ENCODE data around the gene TMC7. TPM values are rescaled to one million over a fixed set of nuclear protein-coding genes. Genes with fewer than 3 reads are reported as not detected.

Gene TMC7
- total and polyA plus RNA-seq, 2 donors = 3.4 to 3.7 TPM

DNA sequence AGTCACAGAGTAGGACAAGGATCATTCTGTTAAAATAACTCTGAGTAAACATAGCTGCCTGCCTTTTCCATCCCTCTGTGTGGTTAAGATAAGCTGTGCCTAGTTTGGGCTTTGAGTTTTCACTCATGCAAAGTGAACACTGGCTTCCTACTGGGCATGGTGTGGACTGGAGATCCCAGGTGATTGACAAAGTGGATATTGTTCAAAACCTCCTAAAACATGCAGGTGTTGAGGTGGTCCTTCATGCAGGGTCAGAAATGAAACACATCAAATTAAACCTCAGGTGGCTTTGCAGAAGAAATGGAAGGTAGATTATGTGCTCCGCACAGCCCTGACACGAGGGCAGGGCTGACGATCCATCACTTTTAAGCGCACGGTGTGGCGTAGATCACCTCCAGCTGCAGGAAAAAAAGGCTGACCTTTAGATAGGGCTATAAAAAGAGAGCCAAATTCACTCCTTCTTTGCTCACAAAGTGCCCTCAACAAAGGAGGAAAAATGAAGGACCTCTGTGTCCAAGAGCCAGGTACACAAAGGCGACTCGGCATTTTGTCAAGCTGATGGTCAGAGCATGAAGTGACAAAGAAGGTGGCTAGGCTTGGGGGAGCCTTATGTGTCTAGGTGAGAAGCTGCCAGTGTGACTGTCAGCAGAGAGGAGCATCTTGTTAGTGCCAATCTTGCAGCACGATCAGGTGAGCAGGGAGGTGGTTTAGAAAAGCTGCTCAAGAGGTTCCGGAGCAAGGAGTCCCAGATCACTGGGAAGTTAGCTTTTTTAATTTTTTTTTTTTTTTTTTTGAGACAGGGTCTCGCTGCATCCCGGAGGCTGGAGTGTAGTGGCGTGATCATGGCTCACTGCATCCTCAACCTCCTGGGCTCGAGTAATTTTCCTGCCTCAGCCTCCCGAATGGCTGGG, 110.2 kb downstream of the TMC7 start:
- no peak for DNase-seq (ENCODE audit: extremely low spot score)
- Histone ChIP-seq H3K27ac (ENCODE audit: low read depth) (no peak overlapping the region), H3K4me1 (ENCODE audit: insufficient read depth) (no peaks in the 10 kb centered on the region), H3K4me3 (ENCODE audit: low read depth, low read length) (no peak overlapping the region), H3K36me3 (ENCODE audit: insufficient read depth) (no peaks in the 10 kb centered on the region)
- 81% methylated on average over 15 of the region's 15 CpGs for WGBS

DNA sequence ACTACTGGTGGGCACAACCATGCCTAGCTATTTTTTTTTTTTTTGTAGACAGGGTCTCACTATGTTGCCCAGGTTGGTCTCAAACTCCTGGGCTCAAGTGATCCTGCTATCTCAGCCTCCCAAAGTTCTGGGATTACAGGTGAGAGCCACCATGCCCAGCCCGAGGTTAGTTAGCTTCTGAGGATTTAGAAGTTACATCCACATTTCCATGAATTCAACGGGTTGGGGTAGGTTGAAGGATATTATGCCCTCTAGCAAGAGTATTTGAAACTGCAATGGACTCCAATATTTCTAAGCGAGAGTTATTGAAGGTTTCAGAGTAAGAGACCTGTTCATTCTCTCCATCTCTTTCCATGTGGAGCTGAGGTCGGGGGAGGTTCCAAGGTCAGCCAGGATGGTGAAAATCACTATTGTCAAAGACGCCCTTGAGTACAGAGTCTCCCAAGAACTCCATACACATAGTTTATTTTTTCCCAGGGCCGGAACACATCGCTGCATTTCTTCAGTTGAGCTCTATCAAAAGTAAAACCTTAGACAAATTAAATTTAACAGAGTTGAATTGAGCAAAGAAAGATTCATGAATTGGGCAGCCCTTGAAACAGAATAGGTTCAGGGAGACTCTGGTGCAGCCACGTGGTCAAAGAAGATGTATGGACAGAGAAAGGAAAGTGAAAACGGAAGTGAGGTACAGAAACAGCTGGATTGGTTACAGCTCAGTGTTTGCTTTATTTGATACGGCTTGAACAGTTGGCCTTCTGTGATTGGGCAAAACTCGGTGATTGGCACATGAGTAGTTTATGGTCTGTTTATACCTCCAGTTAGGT, 111.0 kb downstream of the TMC7 start:
- Histone ChIP-seq H3K36me3 (ENCODE audit: insufficient read depth) (no peaks in the 10 kb centered on the region), H3K27ac (ENCODE audit: low read depth) (no peak overlapping the region), H3K4me3 (ENCODE audit: low read depth, low read length) (no peak overlapping the region), H3K4me1 (ENCODE audit: insufficient read depth) (no peaks in the 10 kb centered on the region)
- 77% methylated on average over 11 of the region's 11 CpGs for WGBS
- DNase-seq (ENCODE audit: extremely low spot score) = no peak

DNA sequence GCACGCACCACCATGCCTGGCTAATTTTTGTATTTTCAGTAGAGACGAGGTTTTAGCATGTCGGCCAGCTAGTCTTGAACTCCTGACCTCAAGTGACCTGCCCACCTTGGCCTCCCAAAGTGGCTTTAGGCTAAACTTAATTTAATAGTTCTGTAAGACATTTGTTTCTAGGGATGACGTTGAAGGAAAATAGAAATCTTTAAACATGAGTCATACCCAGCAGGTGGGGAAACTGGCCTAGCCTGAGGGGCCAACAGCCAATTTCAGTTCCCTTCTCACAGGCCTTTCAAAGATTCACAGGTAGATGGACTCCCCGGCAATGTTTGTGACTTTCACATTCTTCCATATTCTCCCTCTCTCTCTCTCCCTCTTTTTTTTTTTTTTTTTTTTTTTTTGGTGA, 111.9 kb downstream of the TMC7 start:
- DNase-seq (ENCODE audit: extremely low spot score) = no peak
- Histone ChIP-seq H3K27ac (ENCODE audit: low read depth) (no peak overlapping the region), H3K36me3 (ENCODE audit: insufficient read depth) (no peaks in the 10 kb centered on the region), H3K4me3 (ENCODE audit: low read depth, low read length) (no peak overlapping the region), H3K4me1 (ENCODE audit: insufficient read depth) (no peaks in the 10 kb centered on the region)
- 76% methylated on average over 5 of the region's 5 CpGs for WGBS

DNA sequence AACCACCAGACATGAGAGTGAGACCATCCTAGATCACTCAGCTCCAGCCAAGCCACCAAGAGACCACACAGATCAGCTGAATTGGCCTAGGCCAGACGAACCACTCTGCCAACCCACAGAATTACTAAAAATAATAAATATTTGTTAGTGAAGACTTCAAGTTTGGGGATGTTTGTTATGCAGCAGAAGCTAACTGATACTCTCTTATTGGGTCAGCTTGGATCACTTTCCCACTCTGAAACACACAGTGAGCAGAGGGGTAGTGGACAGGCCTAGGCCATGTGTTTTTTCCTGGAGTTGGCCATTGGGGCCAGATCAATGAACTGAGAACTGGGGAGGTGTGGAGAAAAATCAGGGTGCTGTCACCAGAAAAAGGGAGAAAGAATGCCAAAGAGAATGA, 114.4 kb downstream of the TMC7 start:
- 89% methylated on average over 1 of the region's 1 CpG for WGBS
- Histone ChIP-seq H3K27ac (ENCODE audit: low read depth) (no peak overlapping the region), H3K4me3 (ENCODE audit: low read depth, low read length) (no peak overlapping the region), H3K36me3 (ENCODE audit: insufficient read depth) (no peaks in the 10 kb centered on the region), H3K4me1 (ENCODE audit: insufficient read depth) (no peaks in the 10 kb centered on the region)
- no peak for DNase-seq (ENCODE audit: extremely low spot score)

DNA sequence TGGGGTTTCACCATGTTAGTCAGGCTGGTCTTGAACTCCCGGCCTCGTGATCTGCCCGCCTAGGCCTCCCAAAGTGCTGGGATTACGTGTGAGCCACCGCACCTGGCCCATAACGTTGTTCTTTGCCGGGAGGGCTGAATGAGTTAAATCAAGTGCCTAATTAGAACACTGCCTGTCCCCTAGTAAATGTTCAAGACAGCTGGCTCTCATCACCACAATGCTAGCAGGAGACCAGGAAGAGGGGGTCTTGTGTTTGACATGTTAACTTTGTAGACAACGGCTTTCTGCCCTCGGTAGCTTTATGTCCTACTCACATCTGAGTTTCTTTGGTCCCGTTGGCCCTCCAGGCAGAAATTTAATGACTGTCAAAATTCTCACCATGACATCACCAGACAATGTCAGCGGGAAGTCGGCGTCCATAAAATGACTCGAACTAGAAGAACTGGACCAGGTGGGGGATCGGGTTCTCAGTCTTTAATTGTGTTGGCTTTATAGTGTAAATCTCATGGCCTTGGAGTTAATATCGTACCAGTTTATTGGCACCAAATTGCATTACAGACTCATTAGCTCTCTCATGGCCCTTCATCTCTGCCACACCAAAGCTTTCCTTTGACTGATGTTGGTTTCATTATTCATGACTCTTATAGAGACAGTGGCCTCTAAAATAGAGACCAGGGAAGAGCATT, 118.6 kb downstream of the TMC7 start:
- no peak for DNase-seq (ENCODE audit: extremely low spot score)
- H3K4me3 ChIP-seq (ENCODE audit: low read depth, low read length) = no peak overlapping the region
- no peak overlapping the region for H3K27ac ChIP-seq (ENCODE audit: low read depth)
- H3K4me1 ChIP-seq (ENCODE audit: insufficient read depth) = no peaks in the 10 kb centered on the region
- 41% methylated on average over 16 of the region's 16 CpGs for WGBS
- H3K36me3 ChIP-seq (ENCODE audit: insufficient read depth) = no peaks in the 10 kb centered on the region

DNA sequence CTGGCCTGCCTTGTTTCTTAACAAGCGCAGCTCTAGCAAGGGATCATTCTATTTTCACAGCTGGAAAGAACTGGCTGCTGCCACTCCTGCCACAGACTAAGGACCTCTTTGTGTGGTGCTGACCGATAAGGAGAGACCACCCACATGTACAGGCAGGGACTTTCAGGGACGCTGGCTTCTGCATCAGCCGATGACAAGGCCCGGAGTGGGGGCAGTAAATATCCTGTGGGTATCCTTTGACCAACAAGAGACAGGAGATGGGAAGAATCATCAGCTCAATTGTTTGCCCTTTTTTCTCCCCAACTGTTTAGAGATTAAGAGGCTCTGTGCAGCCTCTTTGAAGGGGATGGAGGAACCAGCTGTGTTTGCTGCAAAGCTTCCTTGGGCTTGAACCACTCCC, 120.9 kb downstream of the TMC7 start:
- Histone ChIP-seq H3K27ac (ENCODE audit: low read depth) (no peak overlapping the region), H3K4me1 (ENCODE audit: insufficient read depth) (no peaks in the 10 kb centered on the region), H3K36me3 (ENCODE audit: insufficient read depth) (no peaks in the 10 kb centered on the region), H3K4me3 (ENCODE audit: low read depth, low read length) (no peak overlapping the region)
- no peak for DNase-seq (ENCODE audit: extremely low spot score)
- 41% methylated on average over 5 of the region's 5 CpGs for WGBS

DNA sequence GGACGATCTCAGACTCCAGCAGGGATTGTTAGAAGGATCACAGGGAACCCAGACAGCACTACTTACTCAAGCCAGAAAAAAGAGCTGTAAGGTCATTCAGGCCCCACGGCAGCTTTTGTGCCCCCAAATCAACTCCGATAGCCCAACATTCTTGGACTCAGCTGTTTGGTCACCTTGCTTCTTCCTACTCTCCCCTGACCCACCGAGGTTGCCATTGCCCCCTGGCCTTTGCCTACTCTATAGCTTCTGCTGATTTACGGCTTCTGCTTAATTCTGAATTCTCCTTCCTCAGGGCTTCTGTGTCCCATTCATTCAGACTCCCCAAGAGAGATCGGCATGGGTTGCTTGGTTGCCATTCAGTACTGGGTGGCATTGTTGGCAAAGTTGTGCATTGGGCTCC, 121.4 kb downstream of the TMC7 start:
- Histone ChIP-seq H3K4me3 (ENCODE audit: low read depth, low read length) (no peak overlapping the region), H3K36me3 (ENCODE audit: insufficient read depth) (no peaks in the 10 kb centered on the region), H3K27ac (ENCODE audit: low read depth) (no peak overlapping the region), H3K4me1 (ENCODE audit: insufficient read depth) (no peaks in the 10 kb centered on the region)
- 75% methylated on average over 6 of the region's 6 CpGs for WGBS
- DNase-seq (ENCODE audit: extremely low spot score) = no peak

DNA sequence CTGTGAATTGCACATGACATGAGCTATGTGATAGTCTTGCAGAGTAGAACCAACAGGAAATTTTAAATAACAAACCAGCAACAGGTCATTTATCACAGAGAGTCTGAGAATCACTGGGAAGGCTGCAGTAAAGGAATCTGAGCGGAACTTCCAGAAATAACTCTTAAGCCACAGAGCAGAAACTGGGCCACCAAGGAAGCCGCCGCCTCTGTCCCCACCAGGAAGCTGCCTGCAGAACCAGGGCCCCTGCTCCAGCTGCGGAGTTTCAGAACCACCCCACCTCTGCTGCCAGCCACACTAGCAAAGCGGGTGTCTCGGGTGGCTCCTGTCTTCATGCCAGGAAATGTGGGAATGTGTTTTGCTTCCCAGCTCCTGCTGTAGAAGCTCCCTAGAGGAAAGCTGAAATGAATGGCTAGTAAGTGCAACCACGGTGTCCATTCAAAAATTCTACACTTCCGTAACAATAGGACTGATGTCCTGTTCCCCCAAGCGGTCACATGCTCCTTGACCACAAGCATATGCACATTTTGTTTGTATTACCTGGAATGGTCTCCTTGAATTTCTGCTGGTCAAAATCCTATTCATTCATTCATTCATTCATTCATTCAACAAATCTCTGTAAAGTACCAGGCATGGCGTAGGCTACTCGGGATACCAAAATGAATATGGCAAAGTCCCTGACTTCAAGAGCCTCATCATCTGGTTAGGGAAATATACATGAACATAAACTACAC, 122.3 kb downstream of the TMC7 start:
- no peak for DNase-seq (ENCODE audit: extremely low spot score)
- 58% methylated on average over 11 of the region's 11 CpGs for WGBS
- Histone ChIP-seq H3K4me1 (ENCODE audit: insufficient read depth) (no peaks in the 10 kb centered on the region), H3K27ac (ENCODE audit: low read depth) (no peak overlapping the region), H3K4me3 (ENCODE audit: low read depth, low read length) (no peak overlapping the region), H3K36me3 (ENCODE audit: insufficient read depth) (no peaks in the 10 kb centered on the region)

DNA sequence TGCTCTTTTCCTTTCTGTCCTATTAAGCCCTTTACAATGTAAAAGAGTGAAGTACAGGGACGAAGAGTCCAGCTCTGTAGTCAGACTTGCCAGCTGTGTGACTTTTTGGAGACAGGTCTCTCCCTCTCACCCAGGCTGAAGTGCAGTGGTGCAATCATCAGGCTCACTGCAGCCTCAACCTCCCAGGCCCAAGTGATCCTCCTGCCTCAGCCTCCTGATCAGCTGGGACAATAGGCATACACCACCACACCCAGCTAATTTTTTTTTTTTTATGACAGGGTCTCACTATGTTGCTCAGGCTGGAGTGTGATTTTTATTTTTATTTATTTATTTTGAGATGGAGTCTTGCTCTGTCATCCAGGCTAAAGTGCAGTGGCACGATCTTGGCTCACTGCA, 122.9 kb downstream of the TMC7 start:
- 87% methylated on average over 2 of the region's 2 CpGs for WGBS
- DNase-seq (ENCODE audit: extremely low spot score) = no peak
- no peaks in the 10 kb centered on the region for H3K36me3 ChIP-seq (ENCODE audit: insufficient read depth)
- no peaks in the 10 kb centered on the region for H3K4me1 ChIP-seq (ENCODE audit: insufficient read depth)
- H3K27ac ChIP-seq (ENCODE audit: low read depth) = no peak overlapping the region
- no peak overlapping the region for H3K4me3 ChIP-seq (ENCODE audit: low read depth, low read length)

DNA sequence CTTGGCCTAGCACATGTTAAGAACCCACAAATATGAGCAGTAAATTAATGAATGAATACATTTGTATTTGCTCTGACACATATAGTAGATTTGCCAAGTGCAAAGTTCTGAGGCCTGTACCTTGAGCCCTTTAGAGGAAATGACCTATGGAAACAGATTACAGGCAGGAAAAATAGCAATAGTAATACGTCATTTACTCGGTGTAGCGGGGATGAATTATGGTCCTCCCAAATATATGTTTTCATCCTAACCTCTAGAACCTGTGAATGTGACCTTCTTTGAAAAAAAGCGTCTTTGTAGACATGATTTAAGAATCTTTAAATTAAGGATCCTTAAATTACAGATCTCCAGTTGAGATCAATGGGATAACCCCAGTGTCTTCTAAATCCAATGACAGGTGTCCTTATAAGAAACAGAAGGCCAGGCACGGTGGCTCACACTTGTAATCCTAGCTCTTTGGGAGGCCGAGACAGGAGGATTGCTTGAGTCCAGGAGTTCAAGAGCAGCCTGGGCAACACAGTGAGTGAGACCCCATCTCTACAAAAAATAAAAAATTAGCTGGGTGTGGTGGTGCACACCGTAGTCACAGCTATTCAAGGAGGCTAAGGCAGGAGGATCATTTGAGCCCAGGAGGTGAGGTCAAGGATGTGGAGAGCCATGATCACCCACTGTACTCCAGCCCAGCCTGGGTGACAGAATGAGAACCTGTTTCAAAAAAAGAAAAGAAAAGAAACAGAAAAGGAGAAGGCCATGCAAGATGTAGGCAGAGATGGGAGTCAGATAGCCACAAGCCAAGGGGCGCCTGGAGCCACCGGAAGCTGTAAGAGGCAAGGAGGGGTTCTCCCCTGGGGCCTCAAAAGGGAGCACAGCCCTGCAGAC, 124.9 kb downstream of the TMC7 start:
- 87% methylated on average over 9 of the region's 9 CpGs for WGBS

DNA sequence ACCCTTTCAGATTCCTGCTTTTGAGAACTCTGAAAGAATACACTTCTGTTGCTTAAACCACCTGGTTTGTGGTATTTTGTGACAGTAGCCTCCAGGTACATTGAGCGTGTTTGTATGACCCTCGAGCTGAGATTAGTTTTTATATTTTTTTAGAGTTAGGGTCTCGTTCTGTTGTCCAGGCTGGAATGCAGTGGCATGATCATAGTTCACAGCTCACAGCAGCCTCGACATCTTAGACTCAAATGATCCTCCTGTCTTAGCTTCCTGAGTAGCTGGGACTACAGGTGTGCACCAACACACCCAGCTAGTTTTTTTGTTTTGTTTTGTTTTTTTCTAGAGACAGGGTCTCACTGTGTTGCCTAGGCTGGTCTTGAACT, 125.5 kb downstream of the TMC7 start:
- Histone ChIP-seq H3K4me1 (ENCODE audit: insufficient read depth) (no peaks in the 10 kb centered on the region), H3K4me3 (ENCODE audit: low read depth, low read length) (no peak overlapping the region), H3K27ac (ENCODE audit: low read depth) (no peak overlapping the region), H3K36me3 (ENCODE audit: insufficient read depth) (no peaks in the 10 kb centered on the region)
- WGBS = 87% methylated on average over 4 of the region's 4 CpGs
- no peak for DNase-seq (ENCODE audit: extremely low spot score)

More for the DNA sequence above, 124.9 kb downstream of the TMC7 start:
- no peak for DNase-seq (ENCODE audit: extremely low spot score)
- Histone ChIP-seq H3K4me3 (ENCODE audit: low read depth, low read length) (no peak overlapping the region), H3K27ac (ENCODE audit: low read depth) (no peak overlapping the region), H3K4me1 (ENCODE audit: insufficient read depth) (no peaks in the 10 kb centered on the region), H3K36me3 (ENCODE audit: insufficient read depth) (no peaks in the 10 kb centered on the region)

DNA sequence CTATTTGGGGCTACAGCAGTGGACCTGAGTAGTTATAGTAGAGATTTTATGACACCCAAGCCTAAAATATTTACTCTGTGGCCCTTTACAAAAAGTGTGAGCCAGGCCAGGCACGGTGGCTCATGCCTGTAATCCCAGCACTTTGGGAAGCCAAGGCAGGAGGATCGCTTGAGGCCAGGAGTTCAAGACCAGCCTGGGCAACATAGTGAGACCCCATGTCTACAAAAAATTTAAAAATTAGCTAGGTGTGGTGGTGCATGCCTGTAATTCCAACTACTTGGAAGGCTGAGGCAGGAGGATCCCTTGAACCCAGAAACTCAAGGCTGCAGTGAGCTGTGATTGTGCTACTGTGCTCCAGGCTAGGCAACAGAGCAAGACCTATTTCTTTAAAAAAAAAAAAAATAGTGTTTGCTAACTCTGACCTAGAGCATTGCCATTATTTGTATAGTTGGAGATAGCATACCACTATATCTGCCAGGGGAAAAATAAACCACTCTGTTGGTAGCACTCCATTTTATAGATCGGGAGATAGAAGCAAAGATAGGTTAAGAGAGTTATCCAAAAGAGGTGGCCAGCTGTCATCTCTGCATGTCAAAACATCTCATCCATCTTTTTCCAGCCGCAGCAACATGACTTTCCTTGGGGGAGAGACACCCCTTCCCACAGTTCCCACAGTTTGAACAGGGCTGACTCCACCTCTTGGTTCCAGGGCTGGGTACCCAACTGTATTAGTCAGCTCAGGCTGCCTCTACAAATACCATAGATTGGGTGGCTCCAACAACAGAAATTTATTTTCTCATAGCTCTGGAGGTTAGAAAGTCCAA, 127.0 kb downstream of the TMC7 start:
- Histone ChIP-seq H3K27ac (ENCODE audit: low read depth) (no peak overlapping the region), H3K4me1 (ENCODE audit: insufficient read depth) (peaks cover 2% of the 10 kb centered on the region), H3K36me3 (ENCODE audit: insufficient read depth) (no peaks in the 10 kb centered on the region), H3K4me3 (ENCODE audit: low read depth, low read length) (no peak overlapping the region)
- whole genome bisulfite sequencing = 78% methylated on average over 4 of the region's 4 CpGs
- DNase-seq (ENCODE audit: extremely low spot score) = no peak
